ENCODE results near the gene KIDINS220. TPM values are rescaled to one million over a fixed set of nuclear protein-coding genes. Genes with fewer than 3 reads are reported as not detected.
A peak's percentile ranks its signal among the peaks of the same experiment; 100 is the strongest.

KIDINS220 gene
- total RNA-seq, 2 donors from 2014 or later: 25.6 to 25.8 TPM

DNA sequence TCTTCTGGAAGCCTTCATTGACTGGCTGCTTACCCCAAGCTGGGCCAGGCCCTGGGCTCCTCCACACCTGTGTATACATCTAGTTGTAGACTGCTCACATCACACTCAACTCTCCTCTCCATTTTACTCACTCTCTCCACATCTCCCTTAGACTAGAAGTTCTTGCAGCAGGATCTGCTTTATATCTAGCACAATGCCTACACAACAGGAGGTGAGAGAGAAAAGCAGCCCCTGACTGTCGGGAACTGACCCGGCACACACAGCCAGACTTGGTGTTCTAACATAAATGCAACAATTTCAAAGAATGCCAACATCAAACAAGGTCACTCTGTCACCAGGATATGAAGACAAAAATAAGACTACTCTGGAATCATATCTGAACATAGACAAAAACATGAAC, 5.9 kb downstream of the KIDINS220 start:
- ATAC-seq: peak in 1 of 2 donors; percentile 32
- Mint-ChIP-seq H3K9me3 (no peaks in the 10 kb centered on the region), H3K27ac (peak overlapping the region in 1 of 2 donors; percentile 9), H3K36me3 (peaks cover 0 to 5% of the 10 kb centered on the region in 2 donors)
- DNase-seq (ENCODE audit: low spot score in 2 of 2): no peak

DNA sequence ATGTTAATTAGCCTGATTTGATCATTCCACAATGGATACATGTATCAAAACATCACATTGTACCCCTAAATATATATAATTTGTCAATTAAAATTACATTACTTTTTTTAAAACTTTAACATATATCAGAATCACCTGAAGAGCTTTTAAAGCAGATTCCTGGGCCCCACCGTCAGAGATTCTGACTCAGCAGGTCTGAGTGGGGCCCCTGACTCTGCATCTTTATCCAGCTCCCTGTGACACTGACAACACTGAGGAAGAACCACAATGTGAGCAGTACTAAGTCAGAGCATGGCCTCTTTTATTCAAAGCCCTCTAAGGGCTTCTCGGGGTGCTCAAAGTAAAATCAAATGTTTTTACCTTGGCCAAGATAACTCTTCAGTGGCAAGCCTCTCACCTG, 9.7 kb downstream of the KIDINS220 start:
- Mint-ChIP-seq H3K27ac (no peak overlapping the region), H3K9me3 (no peaks in the 10 kb centered on the region), H3K36me3 (peaks cover 5% of the 10 kb centered on the region in 2 donors)
- ATAC-seq: no peak
- DNase-seq (ENCODE audit: low spot score in 2 of 2): no peak

DNA sequence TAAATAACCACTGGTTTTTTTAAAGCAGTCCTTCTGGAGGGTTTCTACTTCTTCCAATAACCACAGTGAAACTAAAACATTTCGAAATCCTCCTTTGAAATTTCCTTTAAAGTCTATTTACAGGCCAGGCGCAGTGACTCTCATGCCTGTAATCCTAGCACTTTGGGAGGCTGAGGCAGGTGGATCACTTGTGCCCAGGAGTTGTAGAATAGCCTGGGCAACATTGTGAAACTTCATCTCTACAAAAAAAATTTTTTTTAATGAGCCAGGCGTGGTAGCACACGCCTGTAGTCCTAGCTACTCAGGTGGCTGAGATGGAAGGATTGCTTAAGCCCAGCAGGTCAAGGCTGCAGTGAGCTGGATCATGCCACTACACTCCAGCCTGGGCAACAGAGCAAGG, 15.2 kb downstream of the KIDINS220 start:
- Mint-ChIP-seq H3K9me3 (no peaks in the 10 kb centered on the region), H3K36me3 (peaks cover 2 to 5% of the 10 kb centered on the region in 2 donors), H3K27ac (no peak overlapping the region)
- ATAC-seq (no peak), DNase-seq (ENCODE audit: low spot score in 2 of 2) (no peak)

DNA sequence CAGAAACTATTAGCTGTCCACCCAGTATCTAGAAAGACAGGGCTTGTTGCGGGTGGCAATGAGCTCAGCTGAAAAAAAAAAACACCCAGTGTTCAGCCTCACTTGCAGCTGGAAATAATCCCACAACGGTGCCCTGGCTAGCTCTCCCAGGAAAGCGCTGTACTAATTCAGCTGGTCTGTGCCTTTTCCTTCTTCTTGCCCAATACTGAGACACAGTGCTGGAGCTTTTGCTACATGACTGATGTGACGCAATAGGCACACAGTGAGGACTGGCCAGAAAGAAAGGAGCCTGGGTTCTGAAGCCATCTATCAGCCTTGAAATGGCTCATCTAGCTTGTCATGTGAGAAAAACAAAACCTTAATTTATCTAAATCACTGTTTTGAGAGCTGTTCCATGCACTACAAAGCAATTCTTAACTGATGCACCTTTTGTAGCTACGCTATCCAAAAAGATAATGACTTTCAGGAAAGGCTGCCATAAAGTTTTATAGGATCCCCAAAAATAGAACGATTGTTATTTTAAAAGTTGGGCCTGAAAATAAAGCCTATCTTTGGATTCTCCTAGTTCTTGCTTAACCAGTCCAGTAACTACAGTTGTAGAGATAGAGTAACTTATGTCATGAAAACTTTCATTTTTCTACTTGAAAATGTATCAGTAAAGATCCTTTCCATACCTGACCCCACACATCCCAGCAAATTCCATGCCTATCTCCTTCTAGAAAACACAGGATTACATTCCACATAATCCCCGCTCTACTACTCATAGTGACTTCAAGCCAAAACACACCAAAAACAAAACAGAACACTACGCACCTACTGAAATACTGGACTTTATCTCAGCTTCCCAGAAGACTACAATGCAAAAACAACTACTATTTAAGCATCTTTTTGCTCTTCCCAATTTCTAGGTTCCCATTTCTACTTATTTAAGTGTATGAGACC, 15.9 kb downstream of the KIDINS220 start:
- ATAC-seq: no peak
- Mint-ChIP-seq H3K27ac (no peak overlapping the region), H3K9me3 (no peaks in the 10 kb centered on the region), H3K36me3 (peaks cover 0 to 5% of the 10 kb centered on the region in 2 donors)
- DNase-seq (ENCODE audit: low spot score in 2 of 2): no peak

DNA sequence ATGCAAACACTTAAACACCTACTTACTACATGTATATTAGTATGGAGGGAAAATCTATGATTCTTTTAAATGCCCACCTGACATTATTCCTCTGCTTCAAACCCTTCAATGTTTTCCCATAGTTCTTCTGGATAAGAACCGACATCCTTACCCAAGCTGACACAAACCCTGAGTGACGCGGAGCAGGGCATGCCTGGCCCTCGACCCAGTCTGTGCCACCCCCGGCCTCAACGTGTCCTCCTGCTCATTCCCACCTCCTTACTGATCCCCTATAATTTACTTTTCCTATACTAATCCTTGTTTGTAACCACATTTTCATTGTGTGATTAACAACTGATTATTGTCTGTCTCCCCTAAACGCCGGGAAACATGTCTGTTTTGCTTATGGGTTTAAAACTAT, 17.5 kb downstream of the KIDINS220 start:
- Mint-ChIP-seq H3K27ac (no peak overlapping the region), H3K9me3 (no peaks in the 10 kb centered on the region), H3K36me3 (peaks cover 0 to 5% of the 10 kb centered on the region in 2 donors)
- DNase-seq (ENCODE audit: low spot score in 2 of 2): no peak
- ATAC-seq: no peak

DNA sequence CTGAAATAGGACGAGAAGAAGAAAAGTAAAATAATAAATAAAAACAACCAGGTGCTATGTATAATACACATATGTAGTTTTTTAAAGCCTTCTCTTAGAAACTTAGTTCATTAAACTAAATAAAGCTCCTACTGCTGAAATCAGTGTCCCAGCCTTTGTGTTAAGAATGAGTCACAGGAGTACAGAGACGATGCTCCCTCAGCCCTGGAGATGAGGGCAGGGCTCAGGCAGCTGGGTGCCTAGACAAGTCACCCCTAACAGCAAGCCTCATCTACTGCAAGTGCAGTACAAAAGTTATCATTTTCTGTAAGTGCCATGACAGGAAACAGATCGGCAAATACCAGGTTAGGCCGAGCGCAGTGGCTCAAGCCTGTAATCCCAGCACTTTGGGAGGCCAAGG, 18.2 kb downstream of the KIDINS220 start:
- no peak overlapping the region for H3K27ac Mint-ChIP-seq
- peak in 1 of 2 donors; percentile 34 for ATAC-seq
- H3K36me3 Mint-ChIP-seq: no peaks in the 10 kb centered on the region
- no peaks in the 10 kb centered on the region for H3K9me3 Mint-ChIP-seq
- DNase-seq (ENCODE audit: low spot score in 2 of 2): no peak

DNA sequence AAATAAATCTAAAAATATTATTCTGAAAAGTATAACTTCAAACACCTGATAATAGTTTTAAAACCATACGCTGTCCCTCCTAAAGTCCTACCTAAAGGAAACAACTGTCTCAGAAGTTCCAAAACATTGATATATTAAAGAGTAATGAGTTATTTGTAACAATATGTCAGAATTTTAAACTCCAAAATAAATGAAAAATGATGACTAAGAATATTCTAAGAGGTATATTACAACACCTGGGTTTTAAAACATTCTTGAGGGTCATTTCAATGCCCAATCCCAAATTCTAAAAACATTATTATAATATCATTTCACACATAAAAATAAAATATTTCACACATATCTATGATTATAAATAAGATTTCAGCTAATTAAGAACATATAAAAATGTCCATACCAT, 20.2 kb downstream of the KIDINS220 start:
- Mint-ChIP-seq H3K36me3 (no peaks in the 10 kb centered on the region), H3K9me3 (no peaks in the 10 kb centered on the region), H3K27ac (no peak overlapping the region)
- no peak for DNase-seq (ENCODE audit: low spot score in 2 of 2)
- no peak for ATAC-seq

DNA sequence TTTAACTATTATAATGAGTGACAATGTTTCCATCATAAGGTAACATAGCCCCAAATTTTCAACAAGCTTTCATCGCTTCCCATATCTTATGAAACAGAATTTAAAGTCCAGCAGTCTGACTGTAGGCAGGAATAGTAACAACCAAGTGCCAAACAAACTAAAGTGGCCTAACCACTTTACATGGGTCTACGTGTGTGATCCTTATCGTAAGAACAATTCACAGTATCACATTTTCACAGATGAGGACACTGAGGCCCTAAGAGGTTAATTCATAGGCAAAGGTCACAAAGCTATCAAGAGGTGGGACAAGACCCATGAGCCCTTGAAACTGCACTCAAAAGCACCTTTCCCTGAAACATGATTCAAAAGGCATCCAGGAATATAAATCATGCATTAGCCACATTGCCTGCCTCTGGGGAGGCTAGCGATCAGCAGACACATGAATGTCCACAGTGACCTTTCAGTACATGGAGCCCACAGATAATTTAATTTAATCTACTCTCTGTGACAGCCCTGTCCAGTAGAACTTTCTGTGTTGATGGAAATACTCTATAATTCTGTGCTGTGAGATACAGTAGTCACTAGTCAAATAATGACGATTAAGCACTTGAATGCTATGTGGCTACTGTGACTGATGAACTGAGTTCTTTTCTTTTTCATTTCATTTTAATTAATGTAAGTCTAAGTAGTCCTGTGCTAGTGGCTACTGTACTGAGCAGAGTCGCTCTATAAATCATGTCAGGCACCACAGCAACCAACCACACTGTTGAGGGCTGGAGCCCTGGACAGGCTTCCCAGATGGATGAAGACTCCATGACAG, 30.3 kb downstream of the KIDINS220 start:
- Mint-ChIP-seq H3K27ac (no peak overlapping the region), H3K36me3 (peaks cover 21 to 25% of the 10 kb centered on the region in 2 donors), H3K9me3 (no peaks in the 10 kb centered on the region)
- ATAC-seq (no peak), DNase-seq (ENCODE audit: low spot score in 2 of 2) (no peak)

DNA sequence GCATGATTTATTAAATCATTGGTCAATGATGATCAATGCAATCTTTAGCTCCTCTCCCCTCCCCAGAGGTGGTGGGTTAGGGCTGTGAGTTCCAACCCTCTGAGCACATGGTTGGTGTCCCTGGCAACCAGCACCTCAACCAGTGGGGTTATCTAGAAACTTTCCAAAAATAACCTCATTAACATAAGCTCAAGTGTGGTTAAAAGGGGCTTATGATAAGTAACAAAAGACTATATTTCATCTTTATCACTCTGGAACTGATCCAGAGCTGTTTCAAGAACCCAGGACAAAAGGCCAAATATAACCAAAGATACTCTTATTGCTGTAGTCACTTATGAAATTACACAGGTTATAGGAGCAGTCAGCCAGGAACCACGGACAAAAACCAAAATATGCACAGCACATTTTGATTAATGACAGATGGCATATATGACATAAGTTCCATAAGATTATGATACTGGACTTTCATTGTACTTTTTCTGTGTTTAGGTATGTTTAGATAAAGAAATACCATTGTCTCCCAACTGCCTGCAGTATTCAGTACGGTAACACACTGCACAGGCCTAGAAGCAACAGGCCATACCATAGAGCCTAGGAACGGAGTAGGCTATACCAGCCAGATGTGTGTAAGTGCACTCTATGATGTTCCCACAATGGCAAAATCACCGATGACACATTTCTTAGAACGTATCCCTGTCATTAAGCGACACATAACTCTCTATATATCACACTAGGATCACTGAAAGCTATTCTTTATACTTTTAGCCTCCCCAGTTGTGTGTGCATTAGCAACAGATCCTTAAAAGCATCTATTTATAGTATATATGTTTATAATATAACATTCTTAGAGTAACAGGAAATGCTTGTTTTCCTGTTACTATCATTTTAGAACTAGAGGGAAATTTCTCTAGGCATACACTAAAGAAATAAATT, 31.9 kb downstream of the KIDINS220 start:
- Mint-ChIP-seq H3K27ac (peak overlapping the region; percentile 44 to 55), H3K36me3 (peaks cover 24 to 35% of the 10 kb centered on the region in 2 donors), H3K9me3 (no peaks in the 10 kb centered on the region)
- DNase-seq (ENCODE audit: low spot score in 2 of 2) (no peak), ATAC-seq (no peak)

DNA sequence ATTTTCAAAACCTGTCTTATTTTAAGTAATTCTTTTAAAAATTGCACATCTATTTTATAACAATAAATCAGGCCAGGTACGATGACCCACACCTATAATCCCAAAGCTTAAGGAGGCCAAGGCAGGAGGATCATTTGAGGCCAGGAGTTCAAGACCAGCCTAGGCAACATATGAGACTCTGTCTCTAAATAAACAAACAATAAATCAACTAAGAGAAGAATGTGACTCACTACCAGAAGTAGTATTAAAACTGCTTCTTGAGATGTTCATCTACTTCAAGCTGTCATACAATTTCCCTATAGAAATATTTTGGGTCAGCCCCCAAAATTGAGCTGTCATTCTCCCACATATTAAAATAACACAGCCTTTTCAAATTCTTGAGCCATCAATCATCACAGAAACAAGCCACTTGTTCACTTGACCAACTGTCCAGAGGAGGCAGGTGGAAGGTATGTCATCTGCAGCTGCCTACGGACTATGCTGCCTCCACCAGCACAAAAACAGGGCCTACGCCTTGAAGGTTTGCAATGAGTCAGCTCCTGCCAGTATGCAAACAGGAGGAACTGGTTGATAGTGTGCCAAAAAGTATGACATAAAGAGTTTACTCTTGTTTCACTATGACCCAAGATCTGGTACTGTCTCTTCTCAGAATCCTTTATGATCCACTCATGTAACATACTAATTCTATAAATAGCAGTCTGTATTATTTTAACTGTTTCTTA, 33.6 kb downstream of the KIDINS220 start:
- peak; percentile 55 to 61 for DNase-seq (ENCODE audit: low spot score in 2 of 2)
- ATAC-seq: peak; percentile 98 to 99
- peaks cover 20 to 32% of the 10 kb centered on the region in 2 donors for H3K36me3 Mint-ChIP-seq
- peak overlapping the region; percentile 40 to 93 for H3K27ac Mint-ChIP-seq
- H3K9me3 Mint-ChIP-seq: no peaks in the 10 kb centered on the region

DNA sequence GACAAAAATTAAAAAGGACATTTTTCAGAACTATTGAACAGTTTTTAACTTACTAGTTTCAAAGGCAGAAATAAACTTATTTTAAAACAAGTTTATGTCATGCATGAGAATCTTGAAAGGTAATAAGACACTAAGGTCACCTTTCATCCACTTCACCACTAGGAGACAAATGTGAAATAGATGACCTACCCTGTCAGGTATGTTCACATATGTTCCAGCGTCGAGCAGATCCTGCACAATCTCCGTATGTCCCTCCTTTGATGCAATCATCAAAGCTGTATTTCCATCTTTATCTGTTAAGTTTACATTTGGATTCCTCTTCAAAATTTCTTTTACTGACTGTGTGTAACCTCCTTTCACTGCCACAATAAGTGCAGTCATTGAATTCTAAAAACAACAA, 34.7 kb downstream of the KIDINS220 start:
- no peak overlapping the region for H3K27ac Mint-ChIP-seq
- no peak for DNase-seq (ENCODE audit: low spot score in 2 of 2)
- peaks cover 20 to 32% of the 10 kb centered on the region in 2 donors for H3K36me3 Mint-ChIP-seq
- no peaks in the 10 kb centered on the region for H3K9me3 Mint-ChIP-seq
- ATAC-seq: no peak

DNA sequence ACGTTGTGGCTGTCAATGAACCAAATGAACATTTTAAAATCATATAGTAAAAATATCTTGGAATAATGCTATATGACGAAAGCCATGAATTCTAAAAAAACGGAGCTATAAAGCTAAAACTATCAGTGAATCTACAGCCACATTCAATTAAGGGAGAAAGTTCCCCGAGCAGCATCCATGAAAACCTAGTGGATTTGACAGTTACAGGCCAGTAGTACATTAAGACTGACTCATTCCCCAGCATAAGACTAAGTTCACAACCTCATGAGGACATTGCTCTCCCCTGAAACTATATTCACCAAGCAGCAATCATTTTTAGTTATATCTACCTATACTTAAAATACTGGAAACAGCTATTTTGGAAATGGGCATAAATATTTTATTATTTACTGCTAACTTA, 36.6 kb downstream of the KIDINS220 start:
- H3K36me3 Mint-ChIP-seq: peaks cover 20 to 40% of the 10 kb centered on the region in 2 donors
- no peaks in the 10 kb centered on the region for H3K9me3 Mint-ChIP-seq
- no peak for DNase-seq (ENCODE audit: low spot score in 2 of 2)
- ATAC-seq: no peak
- H3K27ac Mint-ChIP-seq: no peak overlapping the region

DNA sequence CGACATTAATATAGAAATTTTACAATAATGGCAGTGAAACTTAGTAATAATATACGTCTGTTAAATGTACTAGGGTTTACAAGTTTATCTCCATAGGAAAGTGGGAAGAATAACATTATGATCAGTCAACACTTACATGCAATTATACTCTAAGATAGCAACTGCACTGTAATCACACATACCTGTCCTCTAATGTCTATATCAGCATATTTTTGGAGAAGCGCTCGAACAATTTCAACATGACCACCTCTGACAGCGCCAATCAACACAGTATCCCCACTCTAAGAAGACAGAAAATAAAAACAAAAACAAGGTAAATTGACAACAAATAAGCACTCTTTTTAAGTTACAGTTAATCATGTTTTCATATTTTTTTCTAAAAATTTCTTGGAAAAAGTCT, 37.2 kb downstream of the KIDINS220 start:
- H3K9me3 Mint-ChIP-seq: no peaks in the 10 kb centered on the region

DNA sequence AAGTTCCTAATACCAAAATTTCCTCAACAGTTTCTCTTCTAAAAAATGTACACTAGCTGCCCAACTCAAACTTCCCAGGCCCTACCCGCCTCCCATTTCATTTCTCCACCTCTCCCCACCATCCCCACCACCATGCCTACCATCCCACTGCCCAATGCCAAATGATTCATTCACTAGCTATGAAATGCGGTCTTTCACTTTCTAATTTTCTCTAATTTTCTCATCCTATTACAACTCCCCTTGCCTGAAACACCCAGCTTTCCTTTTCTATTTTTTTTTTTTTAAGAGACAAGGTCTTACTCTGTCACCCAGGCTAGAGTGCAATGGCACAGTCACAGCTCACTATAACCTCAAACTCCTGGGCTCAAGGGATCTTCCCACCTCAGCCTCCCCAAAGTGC, 38.4 kb downstream of the KIDINS220 start:
- Mint-ChIP-seq H3K36me3 (peaks cover 33 to 48% of the 10 kb centered on the region in 2 donors), H3K27ac (peak overlapping the region in 1 of 2 donors; percentile 16), H3K9me3 (no peaks in the 10 kb centered on the region)
- DNase-seq (ENCODE audit: low spot score in 2 of 2): no peak
- ATAC-seq: no peak

More for the DNA sequence above, 37.2 kb downstream of the KIDINS220 start:
- DNase-seq (ENCODE audit: low spot score in 2 of 2): no peak
- ATAC-seq: no peak
- Mint-ChIP-seq H3K27ac (no peak overlapping the region), H3K36me3 (peaks cover 21 to 42% of the 10 kb centered on the region in 2 donors)

DNA sequence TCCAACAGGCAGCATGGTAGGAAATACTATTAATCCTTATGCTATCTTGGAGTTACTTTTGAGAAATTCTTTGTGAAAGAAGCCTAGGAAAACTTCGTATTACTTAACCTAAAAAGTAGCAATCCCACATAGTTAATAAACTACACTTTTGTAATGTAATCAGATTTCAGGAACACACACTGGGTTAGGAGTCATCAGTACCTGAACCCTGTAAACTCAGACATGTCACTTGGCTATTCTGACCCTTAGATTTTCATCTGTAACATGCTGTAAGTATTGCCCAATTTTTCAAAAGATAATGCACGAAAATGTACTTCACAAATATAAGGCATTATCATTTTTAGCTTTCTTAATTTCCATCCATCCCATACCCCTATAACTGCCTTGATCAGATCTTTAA, 39.0 kb downstream of the KIDINS220 start:
- Mint-ChIP-seq H3K27ac (peak overlapping the region in 1 of 2 donors; percentile 16), H3K36me3 (peaks cover 34 to 48% of the 10 kb centered on the region in 2 donors), H3K9me3 (no peaks in the 10 kb centered on the region)
- no peak for DNase-seq (ENCODE audit: low spot score in 2 of 2)
- no peak for ATAC-seq

DNA sequence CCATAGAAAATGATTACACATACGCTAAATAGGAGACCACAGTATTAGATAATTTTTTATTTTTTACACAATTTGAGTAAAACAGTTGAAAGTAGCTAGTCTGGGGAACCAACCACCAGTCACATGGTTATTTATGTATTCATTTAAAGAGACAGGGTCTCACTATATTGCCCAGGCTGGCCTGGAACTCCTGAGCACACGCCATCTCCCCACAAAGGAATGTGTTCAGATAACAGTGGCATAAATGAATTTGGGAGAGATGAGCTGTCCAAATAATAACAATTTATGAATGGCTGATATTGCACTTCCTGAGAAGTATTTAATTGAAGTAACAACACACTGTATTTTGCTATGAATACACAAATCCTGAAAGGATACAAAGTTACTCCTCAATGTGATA, 39.7 kb downstream of the KIDINS220 start:
- Mint-ChIP-seq H3K9me3 (no peaks in the 10 kb centered on the region), H3K27ac (no peak overlapping the region), H3K36me3 (peaks cover 34 to 44% of the 10 kb centered on the region in 2 donors)
- DNase-seq (ENCODE audit: low spot score in 2 of 2): no peak
- no peak for ATAC-seq
